ENCODE data around the gene HAUS6. TPM values are rescaled to one million over a fixed set of nuclear protein-coding genes. Genes with fewer than 3 reads are reported as not detected.

HAUS6 gene
- total RNA-seq, 1 donor from 2014 or later: 27.2 TPM

DNA sequence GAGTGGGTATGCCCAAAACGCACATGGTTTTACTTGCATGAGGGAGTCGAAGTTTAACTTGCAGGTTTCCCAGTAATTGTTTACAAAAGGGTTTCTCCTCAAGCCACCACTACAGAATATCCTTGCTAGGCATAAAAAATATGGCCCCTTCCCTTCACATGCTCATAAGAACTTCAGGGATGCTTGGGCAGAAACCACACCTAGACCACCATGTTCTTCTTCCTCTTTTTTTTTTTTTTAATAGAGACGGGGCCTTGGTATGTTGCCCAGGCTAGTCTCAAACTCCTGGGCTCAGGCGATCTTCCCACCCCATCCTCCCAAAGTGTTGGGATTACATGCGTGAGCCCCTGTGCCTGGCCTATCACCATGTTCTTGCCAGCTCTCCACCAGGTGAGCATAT lies 43.2 kb upstream of the HAUS6 start:
- H3K4me3 ChIP-seq (ENCODE audit: low read depth, low read length): no peak overlapping the region
- no peak for TF ChIP-seq CTCF (conservative IDR thresholded peaks at IDR 0.05; ENCODE audit: low read depth, low read length)
- no peak for DNase-seq (ENCODE audit: low read depth)

DNA sequence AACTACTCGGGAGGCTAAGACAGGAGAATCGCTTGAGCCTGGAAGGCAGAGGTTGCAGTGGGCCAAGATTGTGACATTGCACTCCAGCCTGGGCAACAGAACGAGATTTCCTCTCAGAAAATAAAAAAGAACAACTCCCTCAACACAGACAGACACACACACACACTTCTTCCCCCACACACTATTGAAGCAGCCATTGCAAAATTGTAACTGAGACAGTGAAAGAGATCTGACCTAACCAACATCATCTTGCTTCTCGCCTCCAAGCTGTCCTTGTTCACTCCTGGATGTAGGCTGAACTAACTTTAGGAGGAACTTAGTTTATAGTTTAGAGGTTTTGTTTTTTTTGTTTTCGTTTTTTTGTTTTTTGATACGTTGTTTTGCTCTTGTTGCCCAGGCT lies 37.6 kb upstream of the HAUS6 start:
- no peak for TF ChIP-seq CTCF (conservative IDR thresholded peaks at IDR 0.05; ENCODE audit: low read depth, low read length)
- DNase-seq (ENCODE audit: low read depth): no peak
- no peak overlapping the region for H3K4me3 ChIP-seq (ENCODE audit: low read depth, low read length)

DNA sequence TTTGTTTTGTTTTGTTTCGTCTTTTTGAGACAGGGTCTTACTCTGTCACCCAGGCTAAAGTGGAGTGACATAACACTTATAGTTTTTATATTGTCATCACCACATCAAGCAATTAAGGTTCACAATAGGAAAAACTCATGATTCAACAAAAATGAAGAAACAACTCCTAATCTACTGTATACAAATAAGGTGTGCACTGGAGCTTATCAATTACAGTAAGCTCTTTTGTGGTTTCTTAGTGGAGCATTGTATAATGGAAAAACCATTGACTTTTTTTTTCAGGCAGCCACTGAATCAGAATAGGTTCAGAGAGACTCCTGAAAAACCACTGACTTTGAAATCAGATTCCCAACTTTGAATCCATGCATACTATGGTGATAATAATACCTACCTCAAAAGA lies 35.4 kb upstream of the HAUS6 start:
- no peak for TF ChIP-seq CTCF (conservative IDR thresholded peaks at IDR 0.05; ENCODE audit: low read depth, low read length)
- no peak overlapping the region for H3K4me3 ChIP-seq (ENCODE audit: low read depth, low read length)
- DNase-seq (ENCODE audit: low read depth): no peak

- no peak overlapping the region for H3K4me3 ChIP-seq (ENCODE audit: low read depth, low read length)
- peak; percentile 64 for DNase-seq (ENCODE audit: low read depth)
- no peak for TF ChIP-seq CTCF (conservative IDR thresholded peaks at IDR 0.05; ENCODE audit: low read depth, low read length)
These were observed 34.6 kb upstream of the HAUS6 start for GRCh38 chr9:19137282-19137681.

DNA sequence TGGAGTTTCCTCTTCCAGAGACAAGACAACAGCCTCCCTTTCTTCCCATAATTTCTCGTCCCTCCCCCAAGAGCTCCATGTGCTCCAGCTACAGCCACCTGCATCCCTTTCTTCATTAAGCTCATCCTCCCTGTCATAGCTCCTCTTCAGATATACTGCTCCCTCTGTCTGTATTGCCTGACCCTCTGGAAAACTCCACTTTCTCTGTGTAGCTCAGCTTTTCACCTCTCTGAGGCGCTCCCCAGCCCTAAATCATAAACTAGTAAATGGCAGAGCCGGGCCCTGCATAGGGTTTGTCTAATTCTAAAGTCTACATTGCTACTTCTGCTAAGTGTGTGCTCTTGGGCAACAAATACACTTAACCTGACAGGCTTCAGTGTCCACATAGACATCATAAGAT lies 33.4 kb upstream of the HAUS6 start:
- TF ChIP-seq CTCF (conservative IDR thresholded peaks at IDR 0.05; ENCODE audit: low read depth, low read length): no peak
- no peak overlapping the region for H3K4me3 ChIP-seq (ENCODE audit: low read depth, low read length)
- no peak for DNase-seq (ENCODE audit: low read depth)

DNA sequence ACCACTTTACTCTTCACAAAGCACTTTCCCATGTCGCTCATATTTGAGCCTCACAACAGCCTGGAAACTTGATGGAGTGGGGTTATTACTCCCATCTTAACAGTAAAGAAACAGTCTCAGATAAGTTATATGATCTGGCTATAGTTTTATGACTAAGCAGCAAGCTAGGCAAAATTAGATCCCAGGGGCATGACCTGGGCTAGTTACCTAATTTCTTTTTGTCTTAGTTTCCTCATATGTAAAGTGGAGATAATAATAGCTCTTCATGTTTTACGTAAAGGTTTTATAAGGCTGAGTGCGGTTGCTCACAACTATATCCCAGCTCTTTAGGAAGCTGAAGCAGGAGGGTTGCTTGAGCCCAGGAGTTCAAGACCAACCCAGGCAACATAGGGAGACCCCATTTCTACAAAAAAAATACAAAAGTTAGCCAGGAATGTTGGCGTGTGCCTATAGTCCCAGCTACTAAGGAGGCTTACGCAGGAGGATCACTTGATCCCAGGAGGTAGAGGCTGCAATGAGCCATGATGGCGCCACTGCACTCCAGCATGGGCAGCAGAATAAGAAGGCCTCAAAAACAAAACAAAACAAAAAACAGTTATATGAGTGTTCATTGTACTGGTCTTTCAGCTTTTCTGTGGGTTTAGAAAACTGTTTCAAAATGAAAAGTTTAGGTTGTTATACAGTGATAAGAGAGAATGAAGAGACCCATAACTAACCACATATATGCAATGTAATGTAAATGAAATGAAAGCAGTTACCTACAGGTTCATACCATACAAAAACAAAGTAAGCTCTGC lies 31.0 kb upstream of the HAUS6 start:
- no peak overlapping the region for H3K4me3 ChIP-seq (ENCODE audit: low read depth, low read length)
- no peak for TF ChIP-seq CTCF (conservative IDR thresholded peaks at IDR 0.05; ENCODE audit: low read depth, low read length)
- DNase-seq (ENCODE audit: low read depth): no peak

DNA sequence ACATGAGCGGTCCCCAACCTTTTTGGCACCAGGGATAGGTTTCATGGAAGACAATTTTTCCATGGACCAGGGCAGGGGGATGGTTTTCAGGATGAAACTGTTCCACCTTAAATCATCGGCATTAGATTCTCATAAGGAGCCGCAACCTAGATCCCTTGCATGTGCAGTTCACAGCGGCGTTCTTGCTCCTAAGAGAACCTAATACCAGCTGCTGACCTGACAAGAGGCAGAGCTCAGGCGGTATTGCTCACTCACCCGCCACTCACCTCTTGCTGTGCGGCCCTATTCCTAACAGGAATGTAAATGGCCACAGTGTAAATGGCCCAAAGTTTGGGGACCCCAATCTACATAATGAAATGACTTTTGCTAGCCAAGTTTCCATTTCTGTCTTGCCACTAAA lies 27.7 kb upstream of the HAUS6 start:
- DNase-seq (ENCODE audit: low read depth): no peak
- TF ChIP-seq CTCF (conservative IDR thresholded peaks at IDR 0.05; ENCODE audit: low read depth, low read length): no peak

More for the DNA sequence above, 27.7 kb upstream of the HAUS6 start:
- H3K4me3 ChIP-seq (ENCODE audit: low read depth, low read length): no peak overlapping the region
